ENCODE measurements around the gene IARS2.
A peak's percentile ranks its signal among the peaks of the same experiment; 100 is the strongest.

IARS2 gene

DNA sequence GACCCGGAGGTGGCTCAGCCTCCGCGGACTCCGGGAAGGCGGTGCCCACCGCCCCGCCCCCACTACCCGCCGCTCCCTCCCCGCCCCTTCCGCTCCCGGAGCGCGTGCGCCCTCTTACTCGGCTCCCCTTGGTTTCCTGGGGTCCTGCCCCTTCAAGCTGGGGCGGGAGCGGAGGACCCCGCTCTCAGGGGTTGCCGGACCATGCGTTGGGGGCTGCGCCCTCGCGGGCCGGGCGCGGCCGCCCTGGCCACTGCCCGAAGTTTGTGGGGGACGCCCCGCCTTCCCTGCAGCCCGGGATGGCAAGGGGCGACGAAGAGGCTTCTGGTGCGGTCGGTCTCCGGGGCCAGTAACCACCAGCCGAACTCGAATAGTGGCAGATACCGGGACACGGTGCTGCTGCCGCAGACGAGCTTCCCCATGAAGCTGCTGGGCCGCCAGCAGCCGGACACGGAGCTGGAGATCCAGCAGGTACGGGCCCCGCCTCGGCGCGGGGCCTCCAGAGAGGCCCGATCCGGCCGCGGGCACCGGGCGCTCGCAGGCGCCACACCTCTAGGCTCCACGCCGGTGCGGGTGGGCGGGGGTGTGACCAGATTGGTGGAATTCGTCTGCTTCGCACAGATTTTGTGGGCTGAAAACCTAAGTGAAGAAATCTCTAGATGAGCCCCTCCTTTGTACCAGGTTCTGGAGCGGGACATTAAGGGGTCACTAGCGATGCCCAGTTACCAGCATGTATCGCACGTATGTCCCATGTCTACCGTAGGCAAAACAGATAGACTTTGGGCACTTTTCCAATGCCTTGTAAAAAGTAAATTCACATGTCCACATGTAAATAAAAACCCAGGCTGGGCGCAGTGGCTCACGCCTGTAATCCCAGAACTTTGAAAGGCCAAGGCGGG is at the start of gene IARS2:
Gene IARS2, plus strand, starts transcription at position 117 of the 896 bp plus-strand sequence. Its CDS starts 85 bp downstream, at position 202.
- TF ChIP-seq YY1 (IDR thresholded peaks at IDR 0.05; ENCODE audit: insufficient read depth, insufficient read length) (no peak), ZNF274 (IDR thresholded peaks at IDR 0.05; ENCODE audit: low read depth, low read length) (no peak), SUZ12 (IDR thresholded peaks at IDR 0.05; ENCODE audit: extremely low read depth, insufficient read depth, insufficient read length) (no peak)
- peak; percentile 86 for DNase-seq (ENCODE audit: low read depth, low spot score)
- Histone ChIP-seq H3K4me3 (ENCODE audit: insufficient read length, low read depth) (peak within 1 kb of the TSS; percentile 91), H3K4me1 (ENCODE audit: insufficient read depth, insufficient read length) (no peaks in the 10 kb centered on the region), H3K36me3 (ENCODE audit: insufficient read depth, insufficient read length, low read length) (peaks cover 36% of the 10 kb centered on the region), H3K27me3 (ENCODE audit: insufficient read depth, insufficient read length) (no peaks in the 10 kb centered on the region), H3K9me3 (ENCODE audit: insufficient read depth, low read length) (no peaks in the 10 kb centered on the region), H3K9ac (ENCODE audit: insufficient read length, low read depth) (peak within 1 kb of the TSS; percentile 91)

DNA sequence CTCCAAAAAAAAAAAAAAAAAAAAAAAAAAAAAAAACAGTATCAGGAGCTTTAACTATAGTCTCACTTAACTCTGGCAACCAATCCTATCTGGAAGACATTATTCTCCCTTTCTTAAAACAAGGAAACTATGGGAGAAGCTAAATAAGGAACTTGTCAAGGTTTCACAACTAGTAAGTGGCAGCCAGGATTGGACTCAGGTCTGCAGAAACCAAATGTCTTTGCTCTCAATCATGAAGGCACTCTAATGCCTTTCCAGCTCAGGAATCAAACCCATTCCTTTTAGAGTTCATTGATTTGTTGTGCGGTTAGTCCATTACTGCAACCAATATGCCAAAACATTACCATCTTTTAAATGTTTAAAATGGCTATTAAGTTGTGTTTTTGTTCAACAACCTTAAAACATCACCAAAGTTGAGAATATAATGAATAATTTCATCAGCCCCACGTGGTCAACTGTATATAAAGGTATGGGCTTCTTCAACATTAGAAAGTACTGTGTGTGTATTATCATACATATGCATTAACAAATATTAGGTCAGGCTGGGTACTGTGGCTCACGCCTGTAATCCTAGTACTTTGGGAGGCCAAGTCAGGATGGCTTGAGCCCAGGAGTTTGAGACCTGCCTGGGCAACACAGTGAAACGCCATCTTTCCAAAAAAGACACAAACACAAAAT is 49.1 kb upstream of the IARS2 start:
- no peak for DNase-seq (ENCODE audit: low read depth, low spot score)

DNA sequence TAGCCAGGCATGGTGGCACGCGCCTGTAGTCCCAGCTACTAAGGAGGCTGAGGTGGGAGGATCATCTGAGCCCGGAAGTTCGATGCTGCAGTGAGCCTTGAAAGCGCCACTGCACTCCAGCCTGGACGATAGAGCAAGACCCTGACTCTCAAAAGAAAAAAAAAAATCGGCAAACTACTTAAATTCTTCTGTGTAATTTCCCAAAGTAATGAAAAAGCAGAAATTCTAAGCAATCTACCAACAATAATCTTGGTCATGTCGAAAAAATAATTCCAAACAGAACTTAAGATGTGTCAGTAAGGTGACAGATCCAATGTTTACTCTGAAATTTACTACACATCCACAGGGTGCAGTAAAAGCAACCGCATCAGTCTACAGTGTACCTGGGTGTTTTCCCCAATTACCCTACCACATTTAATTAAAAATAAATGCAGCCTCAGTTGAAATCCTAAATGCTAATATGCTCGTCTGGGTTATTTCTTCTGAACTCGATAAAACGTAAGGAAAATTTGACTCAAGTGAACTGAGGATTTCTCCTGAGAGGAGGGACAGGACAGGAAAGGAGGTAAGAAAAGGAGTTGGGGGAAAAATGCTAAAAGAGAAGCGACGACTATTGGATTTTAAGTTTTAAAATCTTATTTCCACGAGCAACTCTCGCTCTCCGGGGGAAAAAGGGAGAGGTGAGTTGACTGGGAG is 48.4 kb upstream of the IARS2 start:
- Histone ChIP-seq H3K9ac (ENCODE audit: insufficient read length, low read depth) (peak overlapping the region; percentile 98), H3K27me3 (ENCODE audit: insufficient read depth, insufficient read length) (no peaks in the 10 kb centered on the region), H3K36me3 (ENCODE audit: insufficient read depth, insufficient read length, low read length) (peaks cover 8% of the 10 kb centered on the region), H3K9me3 (ENCODE audit: insufficient read depth, low read length) (no peaks in the 10 kb centered on the region), H3K4me3 (ENCODE audit: insufficient read length, low read depth) (peak overlapping the region; percentile 100), H3K4me1 (ENCODE audit: insufficient read depth, insufficient read length) (no peaks in the 10 kb centered on the region)
- TF ChIP-seq YY1 (IDR thresholded peaks at IDR 0.05; ENCODE audit: insufficient read depth, insufficient read length) (no peak), SUZ12 (IDR thresholded peaks at IDR 0.05; ENCODE audit: extremely low read depth, insufficient read depth, insufficient read length) (no peak), ZNF274 (IDR thresholded peaks at IDR 0.05; ENCODE audit: low read depth, low read length) (no peak)
- DNase-seq (ENCODE audit: low read depth, low spot score), result no peak

More for the DNA sequence above, 49.1 kb upstream of the IARS2 start:
- no peaks in the 10 kb centered on the region for H3K27me3 ChIP-seq (ENCODE audit: insufficient read depth, insufficient read length)
- peaks cover 15% of the 10 kb centered on the region for H3K36me3 ChIP-seq (ENCODE audit: insufficient read depth, insufficient read length, low read length)
- no peaks in the 10 kb centered on the region for H3K9me3 ChIP-seq (ENCODE audit: insufficient read depth, low read length)
- H3K4me1 ChIP-seq (ENCODE audit: insufficient read depth, insufficient read length), result no peaks in the 10 kb centered on the region
- peak overlapping the region; percentile 98 for H3K9ac ChIP-seq (ENCODE audit: insufficient read length, low read depth)
- peak overlapping the region; percentile 100 for H3K4me3 ChIP-seq (ENCODE audit: insufficient read length, low read depth)
- TF ChIP-seq ZNF274 (IDR thresholded peaks at IDR 0.05; ENCODE audit: low read depth, low read length) (no peak), SUZ12 (IDR thresholded peaks at IDR 0.05; ENCODE audit: extremely low read depth, insufficient read depth, insufficient read length) (no peak), YY1 (IDR thresholded peaks at IDR 0.05; ENCODE audit: insufficient read depth, insufficient read length) (no peak)

DNA sequence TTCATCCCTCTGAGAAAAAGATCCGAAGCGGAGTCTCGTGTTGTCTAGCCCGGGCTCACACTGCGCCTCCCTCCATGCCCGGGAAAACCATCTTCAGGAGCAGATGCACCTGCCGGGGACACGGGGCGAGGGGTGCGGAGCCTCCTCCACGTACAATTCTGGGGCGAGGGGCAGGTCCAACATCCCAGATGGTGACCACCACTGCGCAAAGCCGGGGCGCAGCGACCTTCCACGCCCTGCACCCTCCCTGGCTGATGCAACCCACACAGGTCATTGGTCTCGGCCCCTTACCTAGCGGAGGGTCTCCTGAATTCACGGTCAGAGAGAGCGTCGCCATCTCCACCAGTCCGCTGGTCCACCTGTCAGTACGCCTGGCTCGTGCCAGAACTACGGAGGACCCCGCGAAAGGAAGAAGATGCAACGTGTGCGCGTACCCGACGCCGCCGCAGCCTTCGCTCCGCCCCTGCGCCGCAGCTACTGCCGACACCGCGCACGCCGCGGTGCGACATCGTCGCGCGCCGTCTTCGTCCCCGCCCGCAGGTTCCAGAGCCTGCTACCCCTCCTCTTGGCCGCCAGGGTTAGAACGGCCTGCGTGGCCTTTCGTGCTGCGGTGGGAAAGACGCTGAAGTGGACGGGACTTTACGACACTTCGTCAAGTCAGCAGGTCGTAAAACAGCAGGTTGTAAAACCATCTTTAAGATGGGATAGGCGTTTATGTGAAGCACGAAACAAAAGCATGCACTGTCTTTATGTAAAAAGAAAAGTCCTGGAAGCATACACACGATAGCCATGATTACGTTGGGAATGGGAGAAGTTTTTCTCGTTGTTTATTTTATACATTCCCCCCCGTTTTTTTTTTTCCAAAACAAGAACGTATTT is 47.6 kb upstream of the IARS2 start, which contains the start of gene EPRS1:
Gene EPRS1, minus strand, starts transcription at position 454 of the 879 bp plus-strand sequence. Its CDS starts 117 bp downstream, at position 337.
- H3K9ac ChIP-seq (ENCODE audit: insufficient read length, low read depth), result peak within 1 kb of the TSS; percentile 98
- peak within 1 kb of the TSS; percentile 100 for H3K4me3 ChIP-seq (ENCODE audit: insufficient read length, low read depth)
- no peaks in the 10 kb centered on the region for H3K4me1 ChIP-seq (ENCODE audit: insufficient read depth, insufficient read length)
- peaks cover 8% of the 10 kb centered on the region for H3K36me3 ChIP-seq (ENCODE audit: insufficient read depth, insufficient read length, low read length)
- TF ChIP-seq ZNF274 (IDR thresholded peaks at IDR 0.05; ENCODE audit: low read depth, low read length) (no peak), SUZ12 (IDR thresholded peaks at IDR 0.05; ENCODE audit: extremely low read depth, insufficient read depth, insufficient read length) (no peak), YY1 (IDR thresholded peaks at IDR 0.05; ENCODE audit: insufficient read depth, insufficient read length) (no peak)
- H3K9me3 ChIP-seq (ENCODE audit: insufficient read depth, low read length), result no peaks in the 10 kb centered on the region
- peak; percentile 99 for DNase-seq (ENCODE audit: low read depth, low spot score)
- H3K27me3 ChIP-seq (ENCODE audit: insufficient read depth, insufficient read length), result no peaks in the 10 kb centered on the region

DNA sequence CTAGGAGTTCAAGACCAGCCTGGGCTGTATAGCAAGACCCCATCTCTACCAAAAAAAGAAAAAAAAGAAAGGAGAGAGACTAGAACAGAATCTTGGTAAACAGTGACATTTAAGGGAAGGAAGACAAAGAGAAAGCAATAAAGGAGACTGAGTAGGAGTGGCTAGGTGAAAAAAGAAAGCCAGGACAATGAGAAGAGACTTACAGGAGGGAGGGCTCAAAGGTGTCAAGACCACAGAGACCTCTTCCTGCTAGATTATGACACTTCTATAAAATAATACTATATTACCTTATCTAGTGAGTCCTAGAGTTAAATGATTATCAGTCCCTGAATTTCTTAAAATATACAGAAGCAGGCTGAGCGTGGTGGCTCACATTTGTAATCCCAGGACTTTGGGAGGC is 37.6 kb upstream of the IARS2 start:
- DNase-seq (ENCODE audit: low read depth, low spot score), result no peak
- TF ChIP-seq YY1 (IDR thresholded peaks at IDR 0.05; ENCODE audit: insufficient read depth, insufficient read length) (no peak), ZNF274 (IDR thresholded peaks at IDR 0.05; ENCODE audit: low read depth, low read length) (no peak), SUZ12 (IDR thresholded peaks at IDR 0.05; ENCODE audit: extremely low read depth, insufficient read depth, insufficient read length) (no peak)
- Histone ChIP-seq H3K9me3 (ENCODE audit: insufficient read depth, low read length) (no peaks in the 10 kb centered on the region), H3K36me3 (ENCODE audit: insufficient read depth, insufficient read length, low read length) (peaks cover 21% of the 10 kb centered on the region), H3K4me3 (ENCODE audit: insufficient read length, low read depth) (no peak overlapping the region), H3K9ac (ENCODE audit: insufficient read length, low read depth) (no peak overlapping the region), H3K4me1 (ENCODE audit: insufficient read depth, insufficient read length) (no peaks in the 10 kb centered on the region), H3K27me3 (ENCODE audit: insufficient read depth, insufficient read length) (no peaks in the 10 kb centered on the region)

DNA sequence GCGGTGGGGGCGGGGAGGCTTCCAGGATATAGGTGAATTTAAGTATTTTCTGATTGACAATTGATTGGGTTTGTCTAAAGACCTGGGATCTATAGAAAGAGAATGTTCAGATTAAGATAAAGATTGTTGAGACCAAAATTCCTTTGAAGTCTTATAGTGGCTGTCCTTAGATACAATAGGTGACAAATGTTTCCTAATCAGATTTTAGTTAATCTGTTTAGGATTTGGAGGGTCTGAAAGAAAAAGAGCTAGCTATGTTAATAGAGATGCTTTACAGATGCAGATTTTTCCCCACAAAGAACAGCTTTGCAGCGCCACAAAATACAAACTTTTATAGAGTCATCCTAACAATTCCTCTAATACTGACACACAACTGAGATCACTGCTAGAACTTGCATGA is 33.1 kb upstream of the IARS2 start:
- TF ChIP-seq YY1 (IDR thresholded peaks at IDR 0.05; ENCODE audit: insufficient read depth, insufficient read length) (no peak), SUZ12 (IDR thresholded peaks at IDR 0.05; ENCODE audit: extremely low read depth, insufficient read depth, insufficient read length) (no peak), ZNF274 (IDR thresholded peaks at IDR 0.05; ENCODE audit: low read depth, low read length) (no peak)
- Histone ChIP-seq H3K27me3 (ENCODE audit: insufficient read depth, insufficient read length) (no peaks in the 10 kb centered on the region), H3K4me3 (ENCODE audit: insufficient read length, low read depth) (no peak overlapping the region), H3K9me3 (ENCODE audit: insufficient read depth, low read length) (no peaks in the 10 kb centered on the region), H3K4me1 (ENCODE audit: insufficient read depth, insufficient read length) (no peaks in the 10 kb centered on the region), H3K36me3 (ENCODE audit: insufficient read depth, insufficient read length, low read length) (peaks cover 28% of the 10 kb centered on the region), H3K9ac (ENCODE audit: insufficient read length, low read depth) (no peak overlapping the region)
- no peak for DNase-seq (ENCODE audit: low read depth, low spot score)
